K562 (cell line): Measurements from ENCODE around the gene MOB1A. TPM values are rescaled to one million over a fixed set of nuclear protein-coding genes. Genes with fewer than 3 reads are reported as not detected.

ENCODE experiments used
- ARID1B ChIP-seq: fragments of 450-650 bp; IDR thresholded peaks from 2 replicates; pipeline ENCODE4 v1.6.1; 2016; ENCODE audit warnings: antibody characterized with exemption, mild to moderate bottlenecking, inconsistent platforms
- BRD9 ChIP-seq: fragments of 450-650 bp; IDR thresholded peaks from 2 replicates; pipeline ENCODE4 v1.6.1; 2018; ENCODE audit warnings: low read depth; ENCODE audit not compliant: partially characterized antibody
- CEBPG ChIP-seq, 3 experiments: fragments of 200-800 bp in 1 of 3; sonication (Bioruptor generic) in 1 of 3; sonication (generic) in 1 of 3; formaldehyde crosslinking in 1 of 3; IDR thresholded peaks in 2 of 3; conservative IDR thresholded peaks in 1 of 3; 2 replicates each; pipeline versions ENCODE4 v1.6.1 to v1.8.0; 2016 to 2022; ENCODE audit warnings: missing compliant biosample characterization in 2 of 3, missing genetic modification characterization in 2 of 3, mild to moderate bottlenecking in 1 of 3, missing genetic modification reagents in 1 of 3
- CEBPZ ChIP-seq: fragments of 150-350 bp; IDR thresholded peaks from 2 replicates; pipeline ENCODE4 v1.6.1; 2014; ENCODE audit warnings: low read depth, mild to moderate bottlenecking, low read length, borderline replicate concordance
- CTBP1 ChIP-seq: fragments of 450-650 bp; IDR thresholded peaks from 2 replicates; pipeline ENCODE4 v1.6.1; 2016; ENCODE audit warnings: borderline replicate concordance
- GATAD2B ChIP-seq: fragments of 450-650 bp; IDR thresholded peaks from 2 replicates; pipeline ENCODE4 v1.6.1; 2017; ENCODE audit warnings: mild to moderate bottlenecking, borderline replicate concordance
- MAFK ChIP-seq: IDR thresholded peaks from 2 replicates; pipeline ENCODE4 v1.6.1; 2011; ENCODE audit warnings: low read length, improper control_type of control experiment
- MBD1 ChIP-seq: fragments of 250-450 bp; sonication (Bioruptor Pico); IDR thresholded peaks from 2 replicates; pipeline ENCODE4 v1.8.0; 2022; ENCODE audit warnings: inconsistent platforms
- MXI1 ChIP-seq: IDR thresholded peaks from 2 replicates; pipeline ENCODE4 v1.6.1; 2011; ENCODE audit warnings: low read depth, mild to moderate bottlenecking, improper control_type of control experiment, low read length
- NRF1 ChIP-seq, 2 experiments: fragments of 450-650 bp; IDR thresholded peaks in 1 of 2; conservative IDR thresholded peaks in 1 of 2; 2 replicates each; pipeline ENCODE4 v1.6.1; 2014; ENCODE audit warnings: mild to moderate bottlenecking in 2 of 2
- PCBP2 ChIP-seq: fragments of 200-400 bp; formaldehyde crosslinking; IDR thresholded peaks from 2 replicates; pipeline ENCODE4 v1.6.1; 2018; ENCODE audit warnings: low read length, low read depth, mild to moderate bottlenecking, moderate library complexity; ENCODE audit not compliant: poor library complexity, severe bottlenecking
- POLR3A ChIP-seq: IDR thresholded peaks from 2 replicates; pipeline ENCODE4 v1.6.1; 2011; ENCODE audit warnings: borderline replicate concordance, mild to moderate bottlenecking, moderate library complexity; ENCODE audit not compliant: insufficient read length, insufficient read depth; ENCODE audit errors: extremely low read depth
- RAD51 ChIP-seq: fragments of 450-650 bp; IDR thresholded peaks from 2 replicates; pipeline ENCODE4 v1.7.1; 2016; ENCODE audit warnings: low read depth, mild to moderate bottlenecking, borderline replicate concordance
- ZBTB2 ChIP-seq: fragments of 450-650 bp; IDR thresholded peaks from 2 replicates; pipeline ENCODE4 v1.6.1; 2016; ENCODE audit warnings: antibody characterized with exemption
- ZNF239 ChIP-seq: fragments of 250-450 bp; sonication (Bioruptor Pico); IDR thresholded peaks from 2 replicates; pipeline ENCODE4 v1.4.0; 2020; ENCODE audit warnings: mild to moderate bottlenecking
- ZNF57 ChIP-seq: fragments of 450-650 bp; formaldehyde crosslinking; IDR thresholded peaks from 2 replicates; pipeline ENCODE4 v1.4.0; 2020; ENCODE audit warnings: mild to moderate bottlenecking, moderate library complexity
- ZNF592 ChIP-seq: fragments of 450-650 bp; IDR thresholded peaks from 2 replicates; pipeline ENCODE4 v1.6.1; 2017; ENCODE audit warnings: antibody characterized with exemption, mild to moderate bottlenecking
- polyA plus RNA-seq, 8 experiments: library from polyadenylated mRNA; depleted of rRNA in 4 of 8; stranded (reverse) in 5 of 8; unstranded in 3 of 8; fragments of >200 nt; fragmentation: Nextera tagmentation in 2 of 8; fragmentation: Illumina TruSeq in 1 of 8; extraction: Ambion mirVana in 2 of 8; extraction: Trizol in 1 of 8; gene quantifications; 2 replicates each; pipeline versions ENCODE4 v1.2.1 to v1.2.3, GENCODE V29; 2011 to 2014; ENCODE audit warnings: inconsistent platforms in 1 of 8, missing spikeins in 1 of 8
- total RNA-seq, 7 experiments: library from RNA; depleted of rRNA in 6 of 7; stranded (reverse); fragments of >200 nt in 6 of 7; fragmentation: Illumina TruSeq in 2 of 7; extraction: Trizol in 2 of 7; gene quantifications; 2 replicates each; pipeline versions ENCODE4 v1.2.1 to v1.2.3, GENCODE V29; 2011 to 2021; ENCODE audit warnings: low replicate concordance in 1 of 7

Gene MOB1A
- total and polyA plus RNA-seq, 9 of the 15 experiments (the other 6 are each of a cell fraction or from before 2014, with no cell fraction given), result 24.8 to 100 (median 60.2) TPM

GRCh38 chr2:74181739-74182138 lies 3.1 kb upstream of the MOB1A start (continued):
- TF ChIP-seq CEBPZ (no peak), MXI1 (no peak), RAD51 (no peak), NRF1 (conservative IDR thresholded peaks at IDR 0.05 in 1 of 2, IDR thresholded peaks at IDR 0.05 in 1 of 2) (0 out of 4 replicates have a peak, but pooled peaks of 1 of the 2 experiments have one; percentile 12), CTBP1 (peak; percentile 86), ZNF57 (no peak), ZNF592 (0 out of 2 replicates have a peak, but pooled peaks have one; percentile 28), MBD1 (CRISPR knock-in tag) (no peak), BRD9 (peak; percentile 33), GATAD2B (0 out of 2 replicates have a peak, but pooled peaks have one; percentile 25), PCBP2 (no peak), ARID1B (peak; percentile 84), MAFK (peak; percentile 76), ZBTB2 (peak; percentile 35; the same call in 1 of the 2 replicates), CEBPG (CRISPR knock-in tag; IDR thresholded peaks at IDR 0.05) (peak; percentile 12; the same call in 1 of the 2 replicates), CEBPG (tag; conservative IDR thresholded peaks at IDR 0.05 in 1 of 2, IDR thresholded peaks at IDR 0.05 in 1 of 2) (no peak), POLR3A (no peak), ZNF239 (CRISPR knock-in tag) (no peak)
